ENCODE results near the gene PSMD7.

- TF ChIP-seq EZH2 (IDR thresholded peaks at IDR 0.05; ENCODE audit: insufficient read depth, poor library complexity, severe bottlenecking) (no peak), EZH2phosphoT487 (IDR thresholded peaks at IDR 0.05; ENCODE audit: insufficient read depth, low read depth) (no peak)
Measured at GRCh38 chr16:74322301-74322710, 25.7 kb downstream of the PSMD7 start.

Measured in GM23248 (cell line).